Parathyroid adenoma (tissue), 2 donors: ENCODE measurements around the gene ZNF213.

Experiments
- H2AFZ ChIP-seq: fragments of 300-600 bp; sonication (generic); one replicate; pipeline ENCODE4 v1.7.0; 2017; ENCODE audit warnings: antibody characterized with exemption, mild to moderate bottlenecking
- H3K27ac ChIP-seq: fragments of 300-600 bp; sonication (generic); one replicate; pipeline ENCODE4 v1.7.0; 2017
- H3K27me3 ChIP-seq: fragments of 300-600 bp; sonication (generic); one replicate; pipeline ENCODE4 v1.7.0; 2017; ENCODE audit warnings: low read length; ENCODE audit not compliant: control insufficient read depth, insufficient read depth
- H3K36me3 ChIP-seq: fragments of 300-600 bp; sonication (generic); one replicate; pipeline ENCODE4 v1.7.0; 2017; ENCODE audit warnings: low read length; ENCODE audit not compliant: control insufficient read depth, insufficient read depth
- H3K4me1 ChIP-seq: fragments of 300-600 bp; sonication (generic); one replicate; pipeline ENCODE4 v1.7.0; 2017; ENCODE audit warnings: control low read depth
- H3K4me2 ChIP-seq: fragments of 300-600 bp; sonication (generic); one replicate; pipeline ENCODE4 v1.7.0; 2017; ENCODE audit warnings: low read length
- H3K4me3 ChIP-seq: fragments of 300-600 bp; sonication (generic); one replicate; pipeline ENCODE4 v1.7.0; 2017; ENCODE audit warnings: low read depth, low read length
- H3K79me2 ChIP-seq: fragments of 300-600 bp; sonication (generic); one replicate; pipeline ENCODE4 v1.7.0; 2017; ENCODE audit warnings: control low read depth
- H3K9ac ChIP-seq: fragments of 300-600 bp; sonication (generic); one replicate; pipeline ENCODE4 v1.7.0; 2017; ENCODE audit warnings: mild to moderate bottlenecking
- H3K9me3 ChIP-seq: fragments of 300-600 bp; sonication (generic); one replicate; pipeline ENCODE4 v1.7.0; 2017; ENCODE audit warnings: low read length; ENCODE audit not compliant: control insufficient read depth
- TF ChIP-seq, protein P1 (sequence below): fragments of 300-600 bp; sonication (generic); IDR thresholded peaks from one replicate; pipeline ENCODE4 v1.7.0; 2017; ENCODE audit warnings: antibody characterized with exemption, mild to moderate bottlenecking
- donor health status: primary hyperparathyroidism.

Gene ZNF213

DNA sequence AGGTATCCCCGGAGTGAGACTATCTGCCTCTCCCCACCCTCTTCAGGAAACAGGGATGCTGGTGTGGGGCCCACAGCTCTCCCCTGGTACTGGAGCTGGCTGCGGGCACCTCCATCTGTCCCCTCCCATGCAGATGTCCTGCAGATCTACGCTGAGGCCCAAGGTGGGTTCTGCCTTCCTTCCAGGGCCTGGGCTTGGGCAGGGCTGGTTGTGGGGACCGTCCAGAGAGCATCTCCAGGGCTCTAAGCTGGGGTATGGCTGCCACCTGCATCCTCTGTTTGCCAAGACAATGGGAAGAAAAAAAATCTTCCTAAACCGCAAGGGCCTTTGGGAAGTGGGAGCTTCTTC, 12.9 kb downstream of the ZNF213 start:
- no peak overlapping the region for H3K4me3 ChIP-seq
- no peak overlapping the region for H3K27ac ChIP-seq
- H3K9me3 ChIP-seq: no peaks in the 10 kb centered on the region
- peaks cover 22% of the 10 kb centered on the region for H3K4me1 ChIP-seq
- H3K4me2 ChIP-seq: no peak overlapping the region
- no peak overlapping the region for H2AFZ ChIP-seq
- H3K9ac ChIP-seq: no peak overlapping the region
- no peaks in the 10 kb centered on the region for H3K27me3 ChIP-seq
- no peaks in the 10 kb centered on the region for H3K36me3 ChIP-seq
- TF ChIP-seq, protein P1, sequence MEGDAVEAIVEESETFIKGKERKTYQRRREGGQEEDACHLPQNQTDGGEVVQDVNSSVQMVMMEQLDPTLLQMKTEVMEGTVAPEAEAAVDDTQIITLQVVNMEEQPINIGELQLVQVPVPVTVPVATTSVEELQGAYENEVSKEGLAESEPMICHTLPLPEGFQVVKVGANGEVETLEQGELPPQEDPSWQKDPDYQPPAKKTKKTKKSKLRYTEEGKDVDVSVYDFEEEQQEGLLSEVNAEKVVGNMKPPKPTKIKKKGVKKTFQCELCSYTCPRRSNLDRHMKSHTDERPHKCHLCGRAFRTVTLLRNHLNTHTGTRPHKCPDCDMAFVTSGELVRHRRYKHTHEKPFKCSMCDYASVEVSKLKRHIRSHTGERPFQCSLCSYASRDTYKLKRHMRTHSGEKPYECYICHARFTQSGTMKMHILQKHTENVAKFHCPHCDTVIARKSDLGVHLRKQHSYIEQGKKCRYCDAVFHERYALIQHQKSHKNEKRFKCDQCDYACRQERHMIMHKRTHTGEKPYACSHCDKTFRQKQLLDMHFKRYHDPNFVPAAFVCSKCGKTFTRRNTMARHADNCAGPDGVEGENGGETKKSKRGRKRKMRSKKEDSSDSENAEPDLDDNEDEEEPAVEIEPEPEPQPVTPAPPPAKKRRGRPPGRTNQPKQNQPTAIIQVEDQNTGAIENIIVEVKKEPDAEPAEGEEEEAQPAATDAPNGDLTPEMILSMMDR: no peak
- H3K79me2 ChIP-seq: no peaks in the 10 kb centered on the region

DNA sequence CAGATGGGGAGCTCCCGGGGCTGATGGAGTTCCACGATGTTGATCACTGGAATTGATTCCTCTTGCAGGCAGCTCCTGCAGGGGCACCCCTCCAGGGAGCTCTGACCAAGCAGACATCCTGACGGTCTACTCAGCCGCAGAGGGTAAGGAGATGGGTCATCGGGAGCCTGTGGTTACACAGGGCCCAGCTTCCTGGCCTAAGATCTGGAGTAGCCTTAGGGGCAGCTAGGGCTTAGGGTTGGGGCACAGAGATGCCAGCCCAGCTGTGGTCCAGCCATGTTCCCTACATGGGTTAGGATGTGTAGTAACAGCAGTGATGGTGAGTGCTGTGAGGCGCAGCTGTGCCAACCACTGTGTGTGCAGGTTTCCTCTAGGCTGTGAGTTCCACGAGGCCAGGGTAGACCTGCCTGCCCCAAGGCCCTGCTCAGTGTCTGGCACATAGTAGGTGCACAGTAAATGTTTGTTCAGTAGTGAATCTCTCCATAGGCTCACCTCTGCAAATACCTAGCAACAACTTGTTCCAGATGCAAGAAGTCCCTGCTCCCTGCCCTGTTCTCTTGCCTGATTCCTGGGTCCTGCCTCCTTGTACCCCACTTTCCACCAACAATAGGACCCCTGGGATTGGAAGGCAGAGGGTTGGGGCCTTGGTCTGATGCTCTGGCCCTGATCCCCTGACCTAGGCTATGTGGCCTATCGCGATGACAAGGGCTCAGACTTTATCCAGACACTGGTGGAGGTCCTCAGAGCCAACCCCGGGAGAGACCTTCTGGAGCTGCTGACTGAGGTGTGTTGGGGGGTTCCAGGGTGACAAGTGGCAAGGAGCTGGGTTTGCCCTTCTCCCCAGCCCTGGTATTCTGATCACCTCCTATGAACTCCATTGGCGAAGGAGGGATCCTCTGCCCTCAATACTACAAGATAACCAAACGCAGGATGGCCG, 13.7 kb downstream of the ZNF213 start:
- Histone ChIP-seq H3K4me3 (no peak overlapping the region), H3K4me2 (no peak overlapping the region)

DNA sequence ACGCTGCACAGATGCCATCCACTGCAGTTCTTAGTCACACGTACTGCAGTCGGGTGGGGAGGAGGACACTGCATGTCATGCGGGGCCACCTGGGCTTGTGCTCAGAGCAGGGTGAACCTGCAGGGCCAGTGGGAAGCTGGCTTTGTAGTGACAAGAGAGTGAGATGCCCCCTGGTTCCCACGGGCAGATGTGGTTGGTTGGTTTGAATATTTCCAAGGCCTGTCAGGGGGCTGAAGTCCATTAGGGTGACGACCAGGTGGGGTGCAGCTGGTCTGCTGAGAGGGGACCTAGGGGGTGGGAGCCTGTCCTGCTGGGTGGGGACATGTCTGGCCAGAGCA, 14.3 kb downstream of the ZNF213 start:
- TF ChIP-seq, protein P1: no peak
- no peaks in the 10 kb centered on the region for H3K9me3 ChIP-seq
- H3K9ac ChIP-seq: no peak overlapping the region
- H3K27me3 ChIP-seq: no peaks in the 10 kb centered on the region
- H3K36me3 ChIP-seq: no peaks in the 10 kb centered on the region
- H3K79me2 ChIP-seq: no peaks in the 10 kb centered on the region
- H3K27ac ChIP-seq: no peak overlapping the region
- H3K4me3 ChIP-seq: no peak overlapping the region
- H2AFZ ChIP-seq: no peak overlapping the region
- H3K4me2 ChIP-seq: no peak overlapping the region
- peaks cover 8% of the 10 kb centered on the region for H3K4me1 ChIP-seq

More for the DNA sequence above, 13.7 kb downstream of the ZNF213 start:
- Histone ChIP-seq H2AFZ (no peak overlapping the region), H3K36me3 (no peaks in the 10 kb centered on the region), H3K79me2 (no peaks in the 10 kb centered on the region), H3K4me1 (peaks cover 14% of the 10 kb centered on the region), H3K9me3 (no peaks in the 10 kb centered on the region), H3K9ac (no peak overlapping the region), H3K27ac (no peak overlapping the region), H3K27me3 (no peaks in the 10 kb centered on the region)
- TF ChIP-seq, protein P1: no peak

DNA sequence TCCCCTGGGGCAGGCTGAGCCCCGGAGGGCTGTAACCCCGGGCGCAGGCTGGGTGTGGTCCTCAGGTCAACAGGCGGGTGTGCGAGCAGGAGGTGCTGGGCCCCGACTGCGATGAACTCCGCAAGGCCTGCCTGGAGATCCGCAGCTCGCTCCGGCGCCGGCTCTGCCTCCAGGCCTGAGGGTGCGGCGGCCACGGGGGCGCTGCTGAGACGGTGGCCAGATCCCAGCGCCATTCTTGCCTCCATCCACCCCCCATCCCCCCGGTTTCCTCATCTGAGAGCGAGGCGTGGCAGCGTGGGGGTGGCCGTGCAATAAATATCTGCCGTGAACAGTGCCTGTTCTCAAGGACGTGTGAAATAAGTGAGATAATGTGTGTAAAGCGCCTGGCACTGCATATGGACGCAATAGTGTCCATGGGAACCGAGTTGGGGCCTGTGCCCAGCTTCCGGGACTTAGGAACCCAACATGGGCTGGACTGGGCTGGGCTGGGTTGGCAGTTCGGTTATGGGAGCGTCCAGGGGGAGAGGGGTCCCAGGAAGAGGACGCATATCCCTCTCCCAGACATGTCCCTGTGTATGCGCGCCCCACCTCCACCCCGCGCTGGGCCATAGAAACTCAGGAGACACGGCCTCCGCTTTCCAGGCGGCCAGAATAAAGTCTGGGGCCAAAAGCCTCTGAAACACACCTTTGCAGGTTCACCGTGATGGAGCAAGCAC, 15.0 kb downstream of the ZNF213 start:
- H3K27ac ChIP-seq: peak overlapping the region; percentile 66
- H3K4me3 ChIP-seq: peak overlapping the region; percentile 66
- H3K79me2 ChIP-seq: no peaks in the 10 kb centered on the region
- H3K4me2 ChIP-seq: peak overlapping the region; percentile 79
- no peaks in the 10 kb centered on the region for H3K36me3 ChIP-seq
- H2AFZ ChIP-seq: peak overlapping the region; percentile 93
- H3K4me1 ChIP-seq: peaks cover 2% of the 10 kb centered on the region
- H3K9ac ChIP-seq: peak overlapping the region; percentile 74
- TF ChIP-seq, protein P1: no peak
- H3K9me3 ChIP-seq: no peaks in the 10 kb centered on the region
- no peaks in the 10 kb centered on the region for H3K27me3 ChIP-seq
